Activated naive CD4-positive, alpha-beta T cell treated with anti-CD3 and anti-CD28 coated beads, Interleukin-2, amount 50 U/mL, for 72 hours (primary cell): ENCODE measurements around the gene SPPL3. TPM values are rescaled to one million over a fixed set of nuclear protein-coding genes. Genes with fewer than 3 reads are reported as not detected.

ENCODE experiments used
- ATAC-seq, 2 donors: fragments of 150-1000 bp; cut with Tn5 transposase; 2 replicates each; pipeline ENCODE4 v1.10.0; 2021; ENCODE audit warnings: mild to moderate bottlenecking in 2 of 2, moderate library complexity in 2 of 2
- DNase-seq, 2 donors: peaks; one replicate each; pipeline ENCODE4 v3.0.0; 2021 to 2022; ENCODE audit warnings: low spot score in 2 of 2
- H3K27ac Mint-ChIP-seq, 2 donors: one replicate each; pipeline ENCODE4 v1.8.0; 2022; ENCODE audit warnings: mild to moderate bottlenecking in 2 of 2, mixed read lengths in 2 of 2
- H3K36me3 Mint-ChIP-seq, 2 donors: one replicate each; pipeline ENCODE4 v1.8.0; 2022; ENCODE audit warnings: mixed read lengths in 2 of 2
- H3K9me3 Mint-ChIP-seq, 2 donors: one replicate each; pipeline ENCODE4 v1.8.0; 2022; ENCODE audit warnings: mixed read lengths in 2 of 2
- total RNA-seq, 2 donors: library from RNA; stranded (reverse); gene quantifications; one replicate each; pipeline ENCODE4 v1.2.3, GENCODE V29; 2022

The SPPL3 gene
- total RNA-seq, 2 donors from 2014 or later = 26.7 to 33.3 TPM

DNA sequence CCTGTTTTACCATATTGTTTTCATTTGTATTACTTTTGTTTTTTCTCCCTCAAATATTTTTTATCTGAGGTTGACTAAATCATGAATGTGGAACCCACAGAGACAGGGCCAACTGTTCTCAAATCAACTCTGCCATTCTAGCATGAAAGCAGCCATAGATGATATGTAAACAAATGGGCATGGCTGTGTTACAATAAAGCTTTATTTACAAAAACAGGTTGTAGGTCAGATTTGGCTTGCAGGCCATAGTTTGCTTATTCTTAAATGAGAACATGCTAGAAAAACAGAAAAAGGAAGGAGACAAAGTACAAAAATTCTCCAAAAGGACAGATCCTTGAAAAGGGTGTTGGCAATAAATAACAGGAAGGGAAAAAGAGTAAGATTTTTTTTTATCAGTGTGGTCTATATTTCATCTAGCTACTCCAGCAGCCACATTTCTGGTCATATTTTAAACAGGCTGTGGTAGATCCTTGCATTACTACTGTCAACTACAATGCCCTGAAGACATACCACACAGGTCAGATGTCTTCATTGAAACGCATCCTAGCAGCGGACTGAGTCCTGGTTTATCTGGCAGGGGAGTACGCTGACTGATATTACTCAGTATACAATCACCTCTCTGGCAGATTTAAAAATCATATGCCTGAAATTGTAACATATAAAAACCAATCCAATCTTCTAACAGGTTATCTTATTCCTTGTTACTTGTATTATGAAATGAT is 42.9 kb downstream of the SPPL3 start:
- ATAC-seq (no peak), DNase-seq (no peak)
- Mint-ChIP-seq H3K36me3 (peaks cover 0 to 13% of the 10 kb centered on the region in 2 donors), H3K27ac (peak overlapping the region in 1 of 2 donors; percentile 45), H3K9me3 (peaks cover 0 to 5% of the 10 kb centered on the region in 2 donors)

DNA sequence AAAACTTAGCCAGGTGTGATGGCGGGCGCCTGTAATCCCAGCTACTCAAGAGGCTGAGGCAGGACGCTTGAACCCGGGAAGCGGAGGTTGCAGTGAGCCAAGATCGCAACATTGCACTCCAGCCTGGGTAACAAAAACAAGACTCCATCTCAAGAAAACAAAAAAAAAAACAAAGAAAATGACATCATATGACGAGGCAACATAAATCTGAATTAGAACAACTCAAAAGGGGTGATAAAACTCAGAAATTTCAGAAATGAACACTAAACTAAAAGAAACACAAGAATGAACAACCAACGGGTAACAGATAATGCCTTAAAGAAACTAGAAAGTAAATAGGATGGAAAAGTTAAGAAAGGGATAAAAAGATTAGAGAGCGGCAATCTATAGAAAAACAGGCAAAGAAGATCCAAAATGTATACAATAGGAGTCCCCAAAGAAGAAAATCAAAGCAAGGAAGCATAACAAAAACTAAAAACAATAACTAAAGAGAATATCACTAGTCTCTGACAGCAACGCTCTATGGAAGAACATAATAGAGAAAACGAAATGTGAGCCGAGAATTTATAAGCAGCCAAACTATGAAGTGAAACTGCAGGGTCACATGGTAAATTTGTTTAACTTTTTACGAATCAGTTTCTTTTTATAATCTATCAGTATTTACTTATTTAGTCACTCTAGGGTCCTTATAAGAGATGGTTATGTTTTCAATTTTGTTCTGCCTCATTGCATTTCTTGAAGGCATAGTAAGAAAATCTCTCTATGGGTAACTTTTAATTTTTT is 45.7 kb downstream of the SPPL3 start:
- H3K9me3 Mint-ChIP-seq = peaks cover 0 to 5% of the 10 kb centered on the region in 2 donors
- no peak overlapping the region for H3K27ac Mint-ChIP-seq
- no peak for DNase-seq
- no peak for ATAC-seq
- peaks cover 0 to 13% of the 10 kb centered on the region in 2 donors for H3K36me3 Mint-ChIP-seq

DNA sequence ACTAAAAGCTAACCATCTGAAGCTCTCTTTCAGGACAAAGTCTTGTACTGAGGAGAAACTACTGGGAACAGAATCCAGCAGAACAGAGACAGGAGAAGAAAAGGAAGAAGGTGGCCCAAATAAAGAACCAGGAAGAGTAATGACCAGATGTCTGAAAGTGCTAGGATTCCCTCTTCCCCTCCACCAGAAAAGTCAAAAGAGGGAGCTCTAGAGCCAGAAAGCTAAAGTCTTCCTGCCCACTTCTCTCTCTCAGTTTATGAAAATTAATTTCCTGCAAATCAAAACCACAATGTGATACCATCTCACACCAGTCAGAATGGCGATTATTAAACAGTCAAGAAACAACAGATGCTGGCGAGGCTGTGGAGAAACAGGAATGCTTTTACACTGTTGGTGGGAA is 47.2 kb downstream of the SPPL3 start:
- peaks cover 0 to 5% of the 10 kb centered on the region in 2 donors for H3K9me3 Mint-ChIP-seq
- ATAC-seq (no peak), DNase-seq (no peak)
- peaks cover 0 to 13% of the 10 kb centered on the region in 2 donors for H3K36me3 Mint-ChIP-seq
- peak overlapping the region in 1 of 2 donors; percentile 37 for H3K27ac Mint-ChIP-seq

DNA sequence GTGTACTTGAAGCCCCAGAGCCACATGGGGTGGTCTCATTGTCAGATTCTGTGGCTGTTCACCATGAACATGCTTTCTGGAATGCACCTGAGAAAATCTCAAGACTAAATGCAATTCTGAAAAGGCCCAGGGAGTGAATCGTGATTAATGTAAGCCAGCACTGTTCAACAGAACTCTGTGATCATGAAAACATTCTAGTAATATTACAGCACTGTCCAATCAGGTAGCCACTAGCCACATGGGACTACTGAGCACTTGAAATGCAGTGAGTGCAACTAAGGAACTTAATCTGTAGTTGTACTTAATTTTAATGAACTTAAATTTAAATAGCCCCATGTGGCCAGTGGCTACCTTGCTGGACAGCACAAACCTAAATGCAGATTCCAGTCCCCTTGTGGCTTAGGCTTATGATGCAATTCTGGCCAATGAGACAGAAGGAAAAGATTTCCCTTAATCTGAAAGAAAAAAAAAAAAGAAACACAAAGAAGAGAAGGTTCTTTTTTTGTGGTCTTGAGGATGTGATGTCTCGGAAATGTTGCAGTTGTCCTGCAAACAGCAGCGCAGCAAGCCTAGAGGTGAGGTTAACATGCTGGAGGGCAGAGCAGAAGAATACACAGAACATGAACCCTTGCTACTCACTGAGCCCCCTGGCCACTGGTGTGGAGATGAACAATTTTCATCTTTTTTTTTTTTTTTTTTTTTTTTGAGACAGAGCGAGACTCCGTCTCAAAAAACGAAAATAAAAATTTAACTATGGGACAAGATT is 48.2 kb downstream of the SPPL3 start:
- ATAC-seq (peak in 1 of 2 donors; percentile 44), DNase-seq (no peak)
- H3K27ac Mint-ChIP-seq = no peak overlapping the region
- peaks cover 0 to 13% of the 10 kb centered on the region in 2 donors for H3K36me3 Mint-ChIP-seq
- peaks cover 0 to 5% of the 10 kb centered on the region in 2 donors for H3K9me3 Mint-ChIP-seq

DNA sequence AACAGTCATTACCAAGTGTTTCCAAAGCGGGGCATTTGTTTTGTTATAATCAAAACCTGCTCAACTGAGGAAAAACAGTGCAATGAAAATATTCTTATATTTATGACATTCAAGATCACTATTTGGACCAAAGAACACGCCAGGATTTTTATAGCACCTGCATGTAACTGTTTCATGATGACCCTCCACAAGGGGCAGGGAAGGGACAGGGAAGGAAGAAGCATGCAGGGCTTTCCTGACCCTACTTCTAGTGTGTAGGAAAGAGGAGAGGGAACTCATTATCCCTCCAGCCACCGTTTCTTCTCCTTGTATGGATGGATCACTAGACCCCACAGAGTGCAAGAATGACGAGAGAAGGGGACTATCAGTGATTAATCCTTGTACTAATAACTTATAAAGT is 49.4 kb downstream of the SPPL3 start:
- ATAC-seq (no peak), DNase-seq (no peak)
- H3K9me3 Mint-ChIP-seq = peaks cover 0 to 5% of the 10 kb centered on the region in 2 donors
- no peak overlapping the region for H3K27ac Mint-ChIP-seq
- H3K36me3 Mint-ChIP-seq = peaks cover 0 to 13% of the 10 kb centered on the region in 2 donors

DNA sequence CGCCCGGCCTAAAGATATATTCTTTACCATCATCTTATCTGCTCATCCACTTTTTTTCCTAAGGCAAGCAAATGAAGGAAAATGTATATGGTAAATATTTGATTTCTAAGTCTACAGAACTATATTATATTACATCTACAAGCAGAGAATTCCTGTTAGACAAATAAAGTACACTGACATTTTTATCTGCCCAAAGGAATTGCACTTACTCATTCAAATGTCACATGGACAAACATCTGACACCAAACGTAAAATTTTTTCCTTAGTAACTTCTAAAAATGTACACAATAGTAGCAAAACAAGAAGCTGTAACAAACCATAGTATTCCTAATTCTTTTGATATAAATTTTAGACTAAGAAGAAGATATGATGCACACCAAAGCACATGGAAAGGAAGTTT is 51.0 kb downstream of the SPPL3 start:
- H3K9me3 Mint-ChIP-seq = peaks cover 0 to under 1% of the 10 kb centered on the region in 2 donors
- ATAC-seq (no peak), DNase-seq (no peak)
- H3K27ac Mint-ChIP-seq = no peak overlapping the region
- H3K36me3 Mint-ChIP-seq = peaks cover 0 to 6% of the 10 kb centered on the region in 2 donors

DNA sequence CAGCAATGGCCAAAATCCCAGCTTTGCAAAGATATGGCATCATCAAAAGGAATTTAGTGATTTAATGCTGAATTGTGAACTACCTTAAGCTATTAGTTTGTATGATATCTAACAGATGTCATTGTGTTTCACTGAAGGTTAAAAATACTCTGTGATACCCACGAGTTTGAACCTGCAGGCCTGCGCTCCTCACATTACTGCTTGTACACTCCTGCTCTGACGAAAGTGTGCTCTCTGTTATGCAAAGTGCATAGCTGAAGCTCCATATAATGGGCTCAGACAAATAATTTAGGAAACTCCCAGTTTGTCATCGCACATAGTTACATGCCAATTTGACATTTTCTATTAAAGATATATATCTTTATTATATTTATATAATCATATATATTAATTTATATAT is 52.2 kb downstream of the SPPL3 start:
- DNase-seq = no peak
- Mint-ChIP-seq H3K9me3 (no peaks in the 10 kb centered on the region), H3K27ac (no peak overlapping the region), H3K36me3 (no peaks in the 10 kb centered on the region)
- ATAC-seq = no peak

DNA sequence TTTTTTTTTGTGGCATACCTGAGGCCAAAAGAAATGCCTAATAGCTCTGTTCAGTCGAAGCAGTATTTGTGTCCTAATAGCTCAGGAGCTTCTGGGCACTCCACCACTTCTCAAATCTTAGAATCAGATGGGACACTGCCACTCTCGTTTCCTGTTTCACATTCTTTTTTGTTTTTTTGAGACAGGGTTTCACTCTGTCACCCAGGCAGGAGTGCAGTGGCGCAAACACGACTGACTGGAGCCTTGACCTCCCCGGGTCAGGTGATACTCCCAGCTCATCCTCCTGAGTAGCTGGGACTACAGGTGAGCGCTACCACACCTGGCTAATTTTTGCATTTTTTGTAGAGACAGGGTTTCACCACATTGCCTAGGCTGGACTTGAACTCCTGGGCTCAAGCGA is 52.7 kb downstream of the SPPL3 start:
- Mint-ChIP-seq H3K36me3 (no peaks in the 10 kb centered on the region), H3K27ac (no peak overlapping the region), H3K9me3 (no peaks in the 10 kb centered on the region)
- ATAC-seq (no peak), DNase-seq (no peak)

DNA sequence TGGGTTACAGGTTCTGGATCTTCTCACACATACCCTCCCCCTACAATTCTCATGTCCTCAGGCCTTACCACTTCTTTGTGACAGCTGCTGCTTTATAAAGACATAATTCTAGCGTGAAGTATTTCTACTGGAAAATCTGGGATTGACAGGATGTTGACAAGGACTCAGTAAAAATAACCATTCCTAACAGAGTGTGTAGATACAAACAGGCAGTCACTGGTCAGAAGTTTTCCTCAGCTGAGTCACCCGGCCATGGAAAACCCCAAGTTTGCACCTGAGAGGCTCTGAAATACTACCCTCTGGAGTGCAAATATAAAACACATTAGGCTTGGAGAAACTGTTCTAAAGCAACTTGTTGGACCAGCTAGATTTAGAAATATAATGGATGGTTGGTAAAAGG is 54.4 kb downstream of the SPPL3 start:
- peak in 1 of 2 donors; percentile 44 for ATAC-seq
- Mint-ChIP-seq H3K36me3 (no peaks in the 10 kb centered on the region), H3K27ac (no peak overlapping the region), H3K9me3 (no peaks in the 10 kb centered on the region)
- DNase-seq = no peak

DNA sequence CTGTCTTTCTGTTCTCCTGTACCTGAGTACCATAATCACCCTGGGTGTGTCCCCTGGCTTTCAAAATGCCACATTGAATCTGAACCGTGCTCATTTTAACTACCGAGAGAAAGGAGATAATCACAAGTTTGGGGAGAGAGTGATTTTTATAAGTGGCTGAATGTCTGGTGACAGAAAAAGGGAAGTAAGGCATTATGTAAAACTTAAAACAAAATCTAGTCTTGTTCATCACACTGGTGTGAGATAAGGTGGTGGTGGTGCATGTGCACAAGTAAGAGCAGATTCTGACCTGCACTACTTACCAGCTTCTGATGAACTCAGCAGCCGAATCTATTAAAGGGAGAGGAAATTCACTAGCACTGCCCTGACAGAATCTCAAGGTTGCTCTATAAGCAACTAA is 56.3 kb downstream of the SPPL3 start:
- no peak for ATAC-seq
- Mint-ChIP-seq H3K36me3 (no peaks in the 10 kb centered on the region), H3K9me3 (no peaks in the 10 kb centered on the region), H3K27ac (no peak overlapping the region)
- no peak for DNase-seq

DNA sequence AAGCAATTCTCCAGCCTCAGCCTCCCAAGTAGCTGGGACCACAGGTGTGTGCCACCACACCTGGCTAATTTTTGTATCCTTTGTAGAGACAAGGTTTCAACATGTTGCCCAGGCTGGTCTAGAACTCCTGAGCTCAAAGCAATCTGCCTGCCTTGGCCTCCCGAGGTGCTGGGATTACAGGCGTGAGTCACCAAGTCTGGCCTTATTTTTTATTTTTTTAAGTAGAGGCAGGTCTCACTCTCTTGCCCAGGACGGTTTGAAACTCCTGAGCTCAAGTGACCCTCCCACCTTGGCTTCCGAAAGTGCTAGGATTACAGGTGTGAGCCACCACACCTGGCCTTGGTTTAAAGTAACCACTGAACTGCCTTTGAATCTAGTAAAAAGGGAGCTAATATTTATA is 56.8 kb downstream of the SPPL3 start:
- Mint-ChIP-seq H3K27ac (no peak overlapping the region), H3K36me3 (no peaks in the 10 kb centered on the region), H3K9me3 (no peaks in the 10 kb centered on the region)
- DNase-seq (no peak), ATAC-seq (no peak)

DNA sequence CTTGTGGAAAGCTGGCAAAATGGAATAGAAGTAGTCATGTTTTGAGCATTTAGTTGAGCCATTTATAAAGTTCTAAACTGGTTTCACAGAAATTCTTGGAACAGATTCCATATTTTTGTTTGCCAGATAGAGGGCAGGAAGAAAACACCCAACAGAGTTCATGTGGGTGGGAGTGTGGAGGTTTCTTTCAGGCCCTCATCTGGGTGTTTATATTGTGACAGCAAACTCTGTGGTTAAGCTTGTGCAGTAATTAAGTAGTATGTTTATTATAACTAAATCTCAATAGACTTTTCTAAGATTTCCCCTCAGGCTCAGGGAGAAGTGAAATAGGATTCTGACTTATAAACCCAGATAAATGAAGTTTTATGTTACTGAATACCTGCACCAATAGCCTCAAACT is 57.4 kb downstream of the SPPL3 start:
- DNase-seq (no peak), ATAC-seq (no peak)
- Mint-ChIP-seq H3K36me3 (no peaks in the 10 kb centered on the region), H3K27ac (peak overlapping the region in 1 of 2 donors; percentile 51), H3K9me3 (no peaks in the 10 kb centered on the region)

DNA sequence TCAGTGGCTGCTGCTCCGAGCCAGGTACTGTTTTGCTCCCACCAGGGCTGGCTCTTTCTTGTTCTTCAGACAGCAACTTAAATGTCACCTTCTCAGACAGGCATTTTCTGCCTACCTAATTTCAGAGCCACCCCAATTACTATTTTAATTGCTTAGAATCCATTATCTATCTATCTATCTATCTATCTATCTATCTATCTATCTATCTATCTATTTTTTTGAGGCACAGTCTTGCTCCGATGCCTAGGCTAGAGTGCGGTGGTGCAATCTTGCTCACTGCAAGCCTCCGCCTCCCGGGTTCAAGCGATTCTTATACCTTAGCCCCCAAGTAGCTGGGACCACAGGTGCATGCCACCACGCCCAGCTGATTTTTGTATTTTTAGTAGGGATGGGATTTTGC is 58.5 kb downstream of the SPPL3 start:
- H3K9me3 Mint-ChIP-seq = no peaks in the 10 kb centered on the region
- ATAC-seq = no peak
- no peak overlapping the region for H3K27ac Mint-ChIP-seq
- H3K36me3 Mint-ChIP-seq = no peaks in the 10 kb centered on the region
- DNase-seq = no peak

DNA sequence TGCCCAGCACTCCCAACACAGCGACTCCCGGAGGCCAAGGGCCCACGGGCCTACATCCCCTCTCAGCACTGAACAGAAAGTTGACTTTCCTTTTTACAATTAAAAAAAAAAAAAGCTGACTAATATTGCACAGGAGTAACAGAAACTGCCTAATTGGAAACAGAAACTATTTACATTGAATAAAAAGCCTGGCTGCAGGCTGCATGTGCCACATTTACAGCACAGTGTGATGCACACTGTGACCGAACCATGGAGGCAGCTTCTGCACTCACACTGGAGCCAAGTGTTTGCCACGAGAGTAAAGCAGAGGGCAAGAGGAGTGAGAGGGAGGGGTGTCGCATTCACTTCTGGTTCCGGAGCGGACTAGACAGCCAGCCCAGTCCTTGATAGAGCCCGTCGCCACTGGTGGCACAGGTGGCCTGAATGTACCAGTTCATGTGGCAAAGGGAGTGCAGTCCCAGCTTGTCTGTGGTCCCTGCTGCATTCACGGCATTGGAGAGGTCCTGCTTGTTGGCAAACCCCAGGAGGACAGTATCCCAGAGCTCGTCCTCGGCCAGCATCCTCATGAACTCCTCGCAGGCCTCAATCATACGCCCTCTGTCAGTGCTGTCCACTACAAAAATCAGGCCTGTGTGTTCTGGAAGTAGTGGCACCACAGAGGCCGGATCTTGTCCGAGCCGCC is 59.2 kb downstream of the SPPL3 start:
- no peaks in the 10 kb centered on the region for H3K36me3 Mint-ChIP-seq
- no peaks in the 10 kb centered on the region for H3K9me3 Mint-ChIP-seq
- DNase-seq = no peak
- ATAC-seq = peak in 1 of 2 donors; percentile 48
- H3K27ac Mint-ChIP-seq = peak overlapping the region in 1 of 2 donors; percentile 56

DNA sequence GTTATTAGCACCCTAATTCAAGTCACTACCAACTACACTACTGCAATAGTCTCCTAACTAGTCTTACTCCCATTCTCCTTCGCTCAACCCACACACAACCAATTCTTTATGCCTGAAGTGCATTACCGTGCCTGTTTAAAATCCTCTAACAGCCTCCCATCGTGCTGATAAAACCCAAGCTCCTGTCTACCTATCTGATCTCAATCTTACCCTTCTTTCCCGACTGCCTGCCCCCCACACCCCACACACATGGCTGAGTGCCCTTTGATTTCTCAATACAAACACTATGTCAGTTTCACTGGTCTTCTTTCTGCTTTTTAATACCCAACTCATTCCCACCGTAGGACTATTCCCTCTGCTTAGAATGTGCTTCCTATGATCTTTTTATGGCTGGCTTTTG is 59.9 kb downstream of the SPPL3 start:
- H3K9me3 Mint-ChIP-seq = no peaks in the 10 kb centered on the region
- no peaks in the 10 kb centered on the region for H3K36me3 Mint-ChIP-seq

DNA sequence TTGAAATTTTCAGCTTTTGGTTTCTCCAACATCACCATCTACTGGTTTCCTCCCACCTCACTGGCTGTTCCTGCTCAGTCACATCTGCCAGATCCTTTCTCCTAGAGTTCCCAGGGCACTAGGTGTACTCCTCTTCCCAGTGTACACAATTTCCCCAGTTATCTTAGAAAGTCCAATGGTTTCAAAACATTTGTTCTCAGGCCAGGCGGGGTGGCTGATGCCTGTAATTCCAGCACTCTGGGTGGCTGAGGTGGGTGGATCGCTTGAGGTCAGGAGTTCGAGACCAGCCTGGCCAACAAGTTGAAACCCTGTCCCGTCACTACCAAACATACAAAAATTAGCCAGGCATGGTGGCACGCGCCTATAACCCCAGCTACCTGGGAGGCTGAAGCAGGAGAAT is 60.7 kb downstream of the SPPL3 start:
- no peaks in the 10 kb centered on the region for H3K9me3 Mint-ChIP-seq
- no peaks in the 10 kb centered on the region for H3K36me3 Mint-ChIP-seq
- DNase-seq = no peak
- ATAC-seq = no peak
- H3K27ac Mint-ChIP-seq = no peak overlapping the region

More for the DNA sequence above, 59.9 kb downstream of the SPPL3 start:
- ATAC-seq = no peak
- no peak for DNase-seq
- H3K27ac Mint-ChIP-seq = peak overlapping the region in 1 of 2 donors; percentile 56
